ENCODE measurements around the gene DLG2. TPM values are rescaled to one million over a fixed set of nuclear protein-coding genes. Genes with fewer than 3 reads are reported as not detected.

Gene DLG2
- total RNA-seq, 1 donor from 2014 or later = 1.8 TPM

GRCh38 chr11:83441601-83442000 lies 2185.5 kb downstream of the DLG2 start:
- H3K4me1 Mint-ChIP-seq (ENCODE audit: low read depth, unreplicated experiment) = no peaks in the 10 kb centered on the region
- no peak overlapping the region for H3K4me3 Mint-ChIP-seq (ENCODE audit: unreplicated experiment)
- no peak overlapping the region for H3K27ac Mint-ChIP-seq (ENCODE audit: unreplicated experiment)
- H3K9me3 Mint-ChIP-seq (ENCODE audit: unreplicated experiment) = no peaks in the 10 kb centered on the region
- no peaks in the 10 kb centered on the region for H3K9me3 ChIP-seq (ENCODE audit: insufficient read depth, low read depth, low read length)
- DNase-seq (ENCODE audit: low read depth) (no peak), FAIRE-seq (no peak)
- TF ChIP-seq EZH2 (IDR thresholded peaks at IDR 0.05; ENCODE audit: insufficient read depth, low read length) (no peak), CTCF (IDR thresholded peaks at IDR 0.05; ENCODE audit: insufficient read depth, low read depth, low read length) (no peak)
- H3K27ac ChIP-seq (ENCODE audit: low read depth, low read length) = no peak overlapping the region
- H3K79me2 ChIP-seq (ENCODE audit: insufficient read depth, low read length) = no peaks in the 10 kb centered on the region
- H3K9ac ChIP-seq (ENCODE audit: low read length) = no peak overlapping the region
- no peak overlapping the region for H2AFZ ChIP-seq (ENCODE audit: low read depth, low read length)
- H4K20me1 ChIP-seq (ENCODE audit: insufficient read depth, low read length) = no peaks in the 10 kb centered on the region
- no peaks in the 10 kb centered on the region for H3K27me3 ChIP-seq (ENCODE audit: insufficient read depth, low read length)
- H3K27me3 Mint-ChIP-seq (ENCODE audit: low read depth, unreplicated experiment) = no peaks in the 10 kb centered on the region
- no peaks in the 10 kb centered on the region for H3K4me1 ChIP-seq (ENCODE audit: insufficient read depth, low read length)
- no peak overlapping the region for H3K4me2 ChIP-seq (ENCODE audit: low read length)
- H3K36me3 ChIP-seq (ENCODE audit: insufficient read depth, low read length) = no peaks in the 10 kb centered on the region
- H3K36me3 Mint-ChIP-seq (ENCODE audit: low read depth, unreplicated experiment) = no peaks in the 10 kb centered on the region
- no peak overlapping the region for H3K4me3 ChIP-seq (ENCODE audit: insufficient read depth, low read depth, low read length)

- H3K27ac Mint-ChIP-seq (ENCODE audit: unreplicated experiment) = no peak overlapping the region
- H3K9ac ChIP-seq (ENCODE audit: low read length) = no peak overlapping the region
- FAIRE-seq (no peak), DNase-seq (ENCODE audit: low read depth) (no peak)
- H3K4me3 ChIP-seq (ENCODE audit: insufficient read depth, low read depth, low read length) = no peak overlapping the region
- H3K9me3 Mint-ChIP-seq (ENCODE audit: unreplicated experiment) = no peaks in the 10 kb centered on the region
- no peaks in the 10 kb centered on the region for H3K36me3 Mint-ChIP-seq (ENCODE audit: low read depth, unreplicated experiment)
- H3K79me2 ChIP-seq (ENCODE audit: insufficient read depth, low read length) = no peaks in the 10 kb centered on the region
- no peaks in the 10 kb centered on the region for H3K9me3 ChIP-seq (ENCODE audit: insufficient read depth, low read depth, low read length)
- H3K27me3 ChIP-seq (ENCODE audit: insufficient read depth, low read length) = no peaks in the 10 kb centered on the region
- no peaks in the 10 kb centered on the region for H3K36me3 ChIP-seq (ENCODE audit: insufficient read depth, low read length)
- no peak overlapping the region for H3K4me2 ChIP-seq (ENCODE audit: low read length)
- H3K4me3 Mint-ChIP-seq (ENCODE audit: unreplicated experiment) = no peak overlapping the region
- no peaks in the 10 kb centered on the region for H3K4me1 Mint-ChIP-seq (ENCODE audit: low read depth, unreplicated experiment)
- H3K27ac ChIP-seq (ENCODE audit: low read depth, low read length) = no peak overlapping the region
- H2AFZ ChIP-seq (ENCODE audit: low read depth, low read length) = no peak overlapping the region
- TF ChIP-seq CTCF (IDR thresholded peaks at IDR 0.05; ENCODE audit: insufficient read depth, low read depth, low read length) (no peak), EZH2 (IDR thresholded peaks at IDR 0.05; ENCODE audit: insufficient read depth, low read length) (no peak)
- no peaks in the 10 kb centered on the region for H4K20me1 ChIP-seq (ENCODE audit: insufficient read depth, low read length)
- H3K4me1 ChIP-seq (ENCODE audit: insufficient read depth, low read length) = no peaks in the 10 kb centered on the region
- no peaks in the 10 kb centered on the region for H3K27me3 Mint-ChIP-seq (ENCODE audit: low read depth, unreplicated experiment)
Observed at GRCh38 chr11:83441171-83441570, 2186.0 kb downstream of the DLG2 start.

GRCh38 chr11:83438438-83438837 lies 2188.7 kb downstream of the DLG2 start:
- Histone ChIP-seq H3K9ac (ENCODE audit: low read length) (no peak overlapping the region), H4K20me1 (ENCODE audit: insufficient read depth, low read length) (no peaks in the 10 kb centered on the region), H3K79me2 (ENCODE audit: insufficient read depth, low read length) (no peaks in the 10 kb centered on the region), H3K4me1 (ENCODE audit: insufficient read depth, low read length) (no peaks in the 10 kb centered on the region), H3K36me3 (ENCODE audit: insufficient read depth, low read length) (no peaks in the 10 kb centered on the region), H3K4me3 (ENCODE audit: insufficient read depth, low read depth, low read length) (no peak overlapping the region), H3K4me2 (ENCODE audit: low read length) (no peak overlapping the region), H2AFZ (ENCODE audit: low read depth, low read length) (no peak overlapping the region), H3K9me3 (ENCODE audit: insufficient read depth, low read depth, low read length) (no peaks in the 10 kb centered on the region), H3K27ac (ENCODE audit: low read depth, low read length) (no peak overlapping the region), H3K27me3 (ENCODE audit: insufficient read depth, low read length) (no peaks in the 10 kb centered on the region)
- H3K27ac Mint-ChIP-seq (ENCODE audit: unreplicated experiment) = no peak overlapping the region
- no peak overlapping the region for H3K4me3 Mint-ChIP-seq (ENCODE audit: unreplicated experiment)
- no peak for DNase-seq (ENCODE audit: low read depth)
- no peaks in the 10 kb centered on the region for H3K27me3 Mint-ChIP-seq (ENCODE audit: low read depth, unreplicated experiment)
- no peaks in the 10 kb centered on the region for H3K36me3 Mint-ChIP-seq (ENCODE audit: low read depth, unreplicated experiment)
- H3K4me1 Mint-ChIP-seq (ENCODE audit: low read depth, unreplicated experiment) = no peaks in the 10 kb centered on the region
- no peaks in the 10 kb centered on the region for H3K9me3 Mint-ChIP-seq (ENCODE audit: unreplicated experiment)
- no peak for TF ChIP-seq EZH2 (IDR thresholded peaks at IDR 0.05; ENCODE audit: insufficient read depth, low read length)
- no peak for TF ChIP-seq CTCF (IDR thresholded peaks at IDR 0.05; ENCODE audit: insufficient read depth, low read depth, low read length)
- no peak for FAIRE-seq
